Osteoblast (primary cell): Measurements from ENCODE around the gene KIF7. TPM values are rescaled to one million over a fixed set of nuclear protein-coding genes. Genes with fewer than 3 reads are reported as not detected.

ENCODE experiments used
- DNase-seq: peaks from one replicate; pipeline ENCODE4 v3.0.0; 2011; ENCODE audit warnings: low spot score, mixed read lengths; ENCODE audit not compliant: insufficient read length; ENCODE audit errors: missing footprints
- H2AFZ ChIP-seq: 2 replicates; pipeline ENCODE4 v1.6.0; 2011; ENCODE audit warnings: mild to moderate bottlenecking, low read length
- H3K27ac ChIP-seq: 2 replicates; pipeline ENCODE4 v1.5.1; 2011; ENCODE audit warnings: mild to moderate bottlenecking, low read depth, low read length, moderate library complexity
- H3K27me3 ChIP-seq: 2 replicates; pipeline ENCODE4 v1.6.0; 2012; ENCODE audit warnings: mild to moderate bottlenecking, control low read depth, inconsistent platforms, low read length, moderate library complexity; ENCODE audit not compliant: insufficient read depth
- H3K36me3 ChIP-seq: 2 replicates; pipeline ENCODE4 v1.5.1; 2011; ENCODE audit warnings: mild to moderate bottlenecking, low read length, control low read depth, moderate library complexity; ENCODE audit not compliant: insufficient read depth
- H3K4me1 ChIP-seq: 2 replicates; pipeline ENCODE4 v1.5.1; 2011; ENCODE audit warnings: mild to moderate bottlenecking, low read length, control low read depth, moderate library complexity; ENCODE audit not compliant: insufficient read depth
- H3K4me2 ChIP-seq: 2 replicates; pipeline ENCODE4 v1.6.0; 2011; ENCODE audit warnings: mild to moderate bottlenecking, low read length; ENCODE audit not compliant: insufficient read depth
- H3K4me3 ChIP-seq: fragments of 200-600 bp; sonication (generic); 3 replicates; pipeline ENCODE4 v1.5.1; 2012; ENCODE audit warnings: mild to moderate bottlenecking, low read length, inconsistent platforms; ENCODE audit not compliant: insufficient read depth
- H3K79me2 ChIP-seq: 2 replicates; pipeline ENCODE4 v1.6.0; 2012; ENCODE audit warnings: mild to moderate bottlenecking, low read length, control low read depth, inconsistent platforms; ENCODE audit not compliant: insufficient read depth
- H3K9me3 ChIP-seq: 2 replicates; pipeline ENCODE4 v1.5.1; 2011; ENCODE audit warnings: low read depth, low read length, control low read depth
- H4K20me1 ChIP-seq: 2 replicates; pipeline ENCODE4 v1.6.0; 2012; ENCODE audit warnings: mild to moderate bottlenecking, low read length, control low read depth; ENCODE audit not compliant: insufficient read depth
- total RNA-seq: library from RNA; depleted of rRNA; stranded (reverse); fragments of >200 nt; gene quantifications from 2 replicates; pipeline ENCODE4 v1.2.3, GENCODE V29; 2012
- TF ChIP-seq, protein P1 (sequence below): IDR thresholded peaks from 2 replicates; pipeline ENCODE4 v1.5.1; 2011; ENCODE audit warnings: mild to moderate bottlenecking, low read depth, low read length, moderate library complexity; ENCODE audit errors: extremely low read depth

KIF7 gene
- total RNA-seq, 1 donor = 12.3 TPM

DNA sequence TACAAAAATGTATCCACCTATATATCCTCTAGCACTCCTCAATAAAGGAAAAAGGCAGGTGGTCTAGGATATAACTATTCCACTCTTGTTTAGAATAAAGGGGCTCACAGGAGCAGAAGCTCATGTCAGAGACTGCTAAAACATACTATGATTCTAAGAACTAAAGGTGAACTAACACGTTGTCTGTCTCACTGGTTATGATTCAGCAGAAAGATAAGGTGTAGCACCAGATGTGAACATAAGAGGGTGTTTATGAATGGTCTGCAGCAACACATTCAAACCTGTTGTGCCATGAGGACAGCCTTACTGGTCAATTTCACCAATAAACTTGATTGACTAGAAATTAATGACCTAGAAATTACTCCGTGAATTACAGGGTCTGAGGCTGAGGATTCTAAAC, 30.7 kb upstream of the KIF7 start:
- no peaks in the 10 kb centered on the region for H4K20me1 ChIP-seq
- H3K79me2 ChIP-seq = no peaks in the 10 kb centered on the region
- H3K4me2 ChIP-seq = no peak overlapping the region
- no peak overlapping the region for H3K4me3 ChIP-seq
- DNase-seq = no peak
- no peak overlapping the region for H3K27ac ChIP-seq
- H3K27me3 ChIP-seq = no peaks in the 10 kb centered on the region
- TF ChIP-seq, protein P1, sequence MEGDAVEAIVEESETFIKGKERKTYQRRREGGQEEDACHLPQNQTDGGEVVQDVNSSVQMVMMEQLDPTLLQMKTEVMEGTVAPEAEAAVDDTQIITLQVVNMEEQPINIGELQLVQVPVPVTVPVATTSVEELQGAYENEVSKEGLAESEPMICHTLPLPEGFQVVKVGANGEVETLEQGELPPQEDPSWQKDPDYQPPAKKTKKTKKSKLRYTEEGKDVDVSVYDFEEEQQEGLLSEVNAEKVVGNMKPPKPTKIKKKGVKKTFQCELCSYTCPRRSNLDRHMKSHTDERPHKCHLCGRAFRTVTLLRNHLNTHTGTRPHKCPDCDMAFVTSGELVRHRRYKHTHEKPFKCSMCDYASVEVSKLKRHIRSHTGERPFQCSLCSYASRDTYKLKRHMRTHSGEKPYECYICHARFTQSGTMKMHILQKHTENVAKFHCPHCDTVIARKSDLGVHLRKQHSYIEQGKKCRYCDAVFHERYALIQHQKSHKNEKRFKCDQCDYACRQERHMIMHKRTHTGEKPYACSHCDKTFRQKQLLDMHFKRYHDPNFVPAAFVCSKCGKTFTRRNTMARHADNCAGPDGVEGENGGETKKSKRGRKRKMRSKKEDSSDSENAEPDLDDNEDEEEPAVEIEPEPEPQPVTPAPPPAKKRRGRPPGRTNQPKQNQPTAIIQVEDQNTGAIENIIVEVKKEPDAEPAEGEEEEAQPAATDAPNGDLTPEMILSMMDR = no peak
- H3K36me3 ChIP-seq = no peaks in the 10 kb centered on the region
- H3K9me3 ChIP-seq = no peaks in the 10 kb centered on the region
- no peak overlapping the region for H2AFZ ChIP-seq
- peaks cover 5% of the 10 kb centered on the region for H3K4me1 ChIP-seq

DNA sequence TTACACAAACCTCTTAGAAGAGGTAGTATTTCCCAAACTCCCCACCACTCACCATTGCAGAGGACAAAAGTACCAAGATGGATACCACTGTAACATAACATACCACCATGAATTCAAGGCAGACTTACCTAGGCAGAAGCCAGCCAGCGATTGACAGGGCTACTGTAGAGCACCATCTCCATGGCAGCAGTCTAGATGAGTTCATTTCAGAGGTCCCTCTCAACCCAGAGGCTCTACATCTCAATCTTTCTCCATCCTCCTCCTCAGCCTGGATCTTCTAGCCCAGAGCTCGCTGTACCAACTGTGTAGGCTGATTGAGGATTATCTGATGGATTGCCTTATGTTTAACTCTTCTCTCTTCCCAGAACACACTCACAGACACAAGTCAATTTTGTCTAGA, 25.9 kb upstream of the KIF7 start:
- TF ChIP-seq, protein P1 = no peak
- peaks cover 20% of the 10 kb centered on the region for H3K4me1 ChIP-seq
- no peaks in the 10 kb centered on the region for H4K20me1 ChIP-seq

DNA sequence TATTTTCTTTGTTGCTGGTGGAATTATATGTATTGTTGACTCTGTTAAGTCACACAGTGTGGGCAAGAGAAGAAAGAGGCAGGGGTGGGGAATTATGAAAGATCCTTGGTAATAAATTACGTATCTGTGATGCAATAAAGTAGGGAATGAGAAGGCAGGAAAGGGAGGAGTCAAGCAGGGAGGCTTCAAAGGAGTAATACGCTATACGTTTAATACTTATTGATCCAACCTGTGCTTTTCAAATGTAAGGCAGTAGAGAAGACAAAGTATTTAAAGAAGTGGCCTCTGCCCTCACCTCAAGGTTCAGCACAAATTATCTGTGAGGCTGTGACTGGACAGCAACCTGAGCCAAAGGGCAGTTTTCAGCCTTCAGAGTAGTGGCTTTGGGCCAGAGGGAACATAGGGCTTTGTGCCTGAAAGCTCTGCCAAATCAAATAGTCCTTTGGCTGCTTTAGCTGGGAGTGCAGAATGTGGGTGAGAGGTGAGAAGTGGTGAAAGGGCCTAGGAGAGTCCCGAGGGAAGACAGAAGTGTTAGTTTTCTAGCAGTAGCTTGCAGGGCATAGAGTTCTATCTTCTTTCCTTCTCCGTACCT, 25.1 kb upstream of the KIF7 start:
- Histone ChIP-seq H2AFZ (peak overlapping the region; percentile 9), H3K36me3 (no peaks in the 10 kb centered on the region), H3K4me1 (peaks cover 20% of the 10 kb centered on the region), H3K27me3 (no peaks in the 10 kb centered on the region), H3K4me2 (peak overlapping the region; percentile 59), H4K20me1 (no peaks in the 10 kb centered on the region), H3K4me3 (peak overlapping the region; percentile 20), H3K79me2 (no peaks in the 10 kb centered on the region), H3K27ac (peak overlapping the region; percentile 43), H3K9me3 (no peaks in the 10 kb centered on the region)
- peak; percentile 81 for DNase-seq
- TF ChIP-seq, protein P1 = no peak

More for the DNA sequence above, 25.9 kb upstream of the KIF7 start:
- peak; percentile 19 for DNase-seq
- no peak overlapping the region for H2AFZ ChIP-seq
- H3K9me3 ChIP-seq = no peaks in the 10 kb centered on the region
- H3K4me3 ChIP-seq = peak overlapping the region; percentile 20
- H3K4me2 ChIP-seq = peak overlapping the region; percentile 59
- H3K36me3 ChIP-seq = no peaks in the 10 kb centered on the region
- no peaks in the 10 kb centered on the region for H3K27me3 ChIP-seq
- H3K27ac ChIP-seq = no peak overlapping the region
- no peaks in the 10 kb centered on the region for H3K79me2 ChIP-seq

DNA sequence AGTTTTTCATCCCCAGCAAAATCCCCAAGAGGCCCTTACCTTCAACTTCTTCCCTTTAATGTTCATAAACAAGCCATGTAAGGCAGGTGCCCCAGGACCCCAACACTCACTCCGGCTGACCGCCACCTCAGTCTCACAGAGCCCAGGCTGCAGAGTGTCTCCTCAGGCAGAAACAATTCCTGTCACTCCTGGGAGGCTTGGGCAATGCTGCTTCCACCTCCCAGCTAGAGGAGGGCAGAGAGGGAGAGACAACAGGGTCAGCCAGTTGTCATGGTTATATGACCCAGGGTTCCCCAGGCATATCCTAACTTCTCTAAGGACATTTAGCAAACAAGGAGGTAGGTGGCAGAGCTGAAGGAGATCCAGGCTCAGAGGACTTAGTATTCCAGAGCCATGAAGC, 23.9 kb upstream of the KIF7 start, which contains the start of gene PLIN1:
Gene PLIN1 (minus strand): TSS at position 156 of the 400 bp plus-strand sequence. CDS start 1,878 bp downstream, outside the sequence.
- Histone ChIP-seq H3K4me3 (peak within 1 kb of the TSS; percentile 1), H3K27me3 (no peaks in the 10 kb centered on the region), H4K20me1 (no peaks in the 10 kb centered on the region), H3K27ac (peak within 1 kb of the TSS; percentile 43), H3K36me3 (no peaks in the 10 kb centered on the region), H3K79me2 (no peaks in the 10 kb centered on the region), H3K9me3 (no peaks in the 10 kb centered on the region), H3K4me2 (peak within 1 kb of the TSS; percentile 59), H3K4me1 (peaks cover 20% of the 10 kb centered on the region), H2AFZ (peak within 1 kb of the TSS; percentile 9)
- DNase-seq = no peak
- TF ChIP-seq, protein P1 = no peak
